OCI-LY7 (cell line): ENCODE measurements around the gene MPV17L2. TPM values are rescaled to one million over a fixed set of nuclear protein-coding genes. Genes with fewer than 3 reads are reported as not detected.

Experiments
- BruUV-seq: library from RNA; stranded (reverse); fragments of 400-500 nt; replicated peaks from 2 replicates; lab custom pipeline; 2021; lab: Mats Ljungman, UMichigan
- CTCF ChIA-PET: fragments of 300-600 bp; sonication (Branson Sonifier 250); formaldehyde crosslinking; loops from one replicate; lab custom pipeline; 2022; ENCODE audit warnings: antibody characterized with exemption; ENCODE audit not compliant: unreplicated experiment; lab: Charles Lee
- POLR2A ChIA-PET: fragments of 300-600 bp; sonication (Branson Sonifier 250); formaldehyde crosslinking; loops from one replicate; lab custom pipeline; 2022; ENCODE audit warnings: antibody characterized with exemption; lab: Charles Lee
- DNase-seq: peaks from one replicate; pipeline ENCODE4 v3.0.0-alpha.2; 2015; ENCODE audit warnings: low spot score
- H2AFZ ChIP-seq: fragments of 200-600 bp; sonication (generic), shearing (Covaris generic); 2 replicates; pipeline ENCODE4 v1.6.1; 2014; ENCODE audit warnings: mild to moderate bottlenecking, antibody characterized with exemption, low read length, moderate library complexity
- H3K27ac ChIP-seq: fragments of 200-600 bp; sonication (generic); 2 replicates; pipeline ENCODE4 v1.5.1; 2014; ENCODE audit warnings: mixed run types, low read depth, mild to moderate bottlenecking, moderate library complexity, low read length, inconsistent platforms; ENCODE audit not compliant: poor library complexity, severe bottlenecking
- H3K36me3 ChIP-seq: fragments of 200-600 bp; sonication (generic); 2 replicates; pipeline ENCODE4 v1.6.1; 2014; ENCODE audit warnings: mild to moderate bottlenecking, antibody characterized with exemption, low read length, moderate library complexity, mixed read lengths; ENCODE audit not compliant: insufficient read depth
- H3K4me1 ChIP-seq: fragments of 200-600 bp; sonication (generic); 2 replicates; pipeline ENCODE4 v1.5.1; 2014; ENCODE audit warnings: mild to moderate bottlenecking, low read length; ENCODE audit not compliant: insufficient read depth, poor library complexity, severe bottlenecking
- H3K4me2 ChIP-seq: fragments of 200-600 bp; sonication (generic); 2 replicates; pipeline ENCODE4 v1.6.1; 2014; ENCODE audit warnings: mild to moderate bottlenecking, low read length
- H3K4me3 ChIP-seq: fragments of 200-600 bp; sonication (generic); 2 replicates; pipeline ENCODE4 v1.5.1; 2014; ENCODE audit warnings: mild to moderate bottlenecking, low read depth, low read length; ENCODE audit not compliant: poor library complexity, severe bottlenecking
- H3K79me2 ChIP-seq: fragments of 200-600 bp; sonication (generic); 2 replicates; pipeline ENCODE4 v1.6.1; 2016; ENCODE audit warnings: low read depth, mild to moderate bottlenecking, low read length, moderate library complexity, mixed read lengths; ENCODE audit not compliant: insufficient read depth
- H3K9me2 ChIP-seq: fragments of 200-600 bp; sonication (generic); 2 replicates; pipeline ENCODE4 v1.6.1; 2016; ENCODE audit warnings: mild to moderate bottlenecking, low read length, mixed read lengths; ENCODE audit not compliant: insufficient read depth
- H3K9me3 ChIP-seq: fragments of 200-600 bp; sonication (generic); 2 replicates; pipeline ENCODE4 v1.6.1; 2014; ENCODE audit warnings: mild to moderate bottlenecking, mixed run types, low read length, mixed read lengths
- H4K20me1 ChIP-seq: fragments of 200-600 bp; sonication (generic); 2 replicates; pipeline ENCODE4 v1.6.1; 2014; ENCODE audit warnings: mild to moderate bottlenecking, antibody characterized with exemption, low read length, moderate library complexity, mixed read lengths; ENCODE audit not compliant: insufficient read depth
- EZH2phosphoT487 ChIP-seq: fragments of 200-600 bp; sonication (generic); IDR thresholded peaks from 2 replicates; pipeline ENCODE4 v1.6.1; 2018; ENCODE audit warnings: low read depth, borderline replicate concordance, mild to moderate bottlenecking, mixed run types, antibody characterized with exemption, low read length, moderate library complexity, mixed read lengths
- intact Hi-C: fragments of 100-400 bp; cut with micrococcal nuclease; formaldehyde crosslinking; loops from one replicate; pipeline ENCODE4 v1.10.0; 2022; ENCODE audit not compliant: unreplicated experiment
- total RNA-seq, 2 experiments: library from RNA; depleted of rRNA in 1 of 2; stranded (reverse); fragments of >200 nt in 1 of 2; shearing (Covaris generic) in 1 of 2; gene quantifications; 2 replicates each; pipeline ENCODE4 v1.2.3, GENCODE V29; 2014 to 2022
- TF ChIP-seq, protein P1 (sequence below): fragments of 200-600 bp; sonication (generic); conservative IDR thresholded peaks from 2 replicates; pipeline ENCODE4 v1.5.1; 2014; ENCODE audit warnings: mild to moderate bottlenecking, antibody characterized with exemption, low read length, moderate library complexity, mixed read lengths

MPV17L2 gene
- total RNA-seq, 2 experiments from 2014 or later: 22.6 to 23.7 TPM

DNA sequence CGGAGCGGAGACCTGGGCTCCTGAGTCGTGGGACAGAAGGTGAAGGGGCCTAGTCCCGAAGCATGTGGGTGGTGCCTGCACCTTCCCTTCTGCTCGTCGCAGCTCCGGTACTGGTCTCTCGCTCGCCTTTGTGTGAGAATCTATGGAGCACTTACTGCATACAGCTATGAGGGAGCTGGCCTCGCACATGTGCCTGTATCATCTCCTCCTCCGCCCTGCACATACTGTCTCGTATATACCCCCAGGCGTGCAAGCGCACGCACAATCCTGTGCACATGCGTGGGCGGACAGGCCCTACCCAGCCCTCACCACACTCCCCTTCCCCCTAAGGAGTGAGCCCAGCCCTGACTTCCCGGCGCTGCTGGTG lies 31.4 kb upstream of the MPV17L2 start:
- no peak overlapping the region for H2AFZ ChIP-seq
- peaks cover 21% of the 10 kb centered on the region for H3K36me3 ChIP-seq
- H3K4me2 ChIP-seq: peak overlapping the region; percentile 62; the same call in 1 of the 2 replicates
- H3K4me3 ChIP-seq: no peak overlapping the region
- ChIA-PET CTCF (interaction anchor here (1.5 kb wide), 1 partner anchor 30 kb away, joined by 3 read pairs; no protein-coding TSS in a partner anchor), POLR2A (interaction anchor here (1.7 kb wide), 1 partner anchor 9 kb away, joined by 4 read pairs; no protein-coding TSS in a partner anchor)
- intact Hi-C loops: no loop called here
- no peak for DNase-seq
- H4K20me1 ChIP-seq: no peaks in the 10 kb centered on the region
- H3K9me3 ChIP-seq: no peaks in the 10 kb centered on the region
- no TSS peak for BruUV-seq
- no peaks in the 10 kb centered on the region for H3K79me2 ChIP-seq
- no peaks in the 10 kb centered on the region for H3K9me2 ChIP-seq
- peaks cover 29% of the 10 kb centered on the region for H3K4me1 ChIP-seq
- H3K27ac ChIP-seq: no peak overlapping the region
- TF ChIP-seq EZH2phosphoT487: no peak
- TF ChIP-seq, protein P1, sequence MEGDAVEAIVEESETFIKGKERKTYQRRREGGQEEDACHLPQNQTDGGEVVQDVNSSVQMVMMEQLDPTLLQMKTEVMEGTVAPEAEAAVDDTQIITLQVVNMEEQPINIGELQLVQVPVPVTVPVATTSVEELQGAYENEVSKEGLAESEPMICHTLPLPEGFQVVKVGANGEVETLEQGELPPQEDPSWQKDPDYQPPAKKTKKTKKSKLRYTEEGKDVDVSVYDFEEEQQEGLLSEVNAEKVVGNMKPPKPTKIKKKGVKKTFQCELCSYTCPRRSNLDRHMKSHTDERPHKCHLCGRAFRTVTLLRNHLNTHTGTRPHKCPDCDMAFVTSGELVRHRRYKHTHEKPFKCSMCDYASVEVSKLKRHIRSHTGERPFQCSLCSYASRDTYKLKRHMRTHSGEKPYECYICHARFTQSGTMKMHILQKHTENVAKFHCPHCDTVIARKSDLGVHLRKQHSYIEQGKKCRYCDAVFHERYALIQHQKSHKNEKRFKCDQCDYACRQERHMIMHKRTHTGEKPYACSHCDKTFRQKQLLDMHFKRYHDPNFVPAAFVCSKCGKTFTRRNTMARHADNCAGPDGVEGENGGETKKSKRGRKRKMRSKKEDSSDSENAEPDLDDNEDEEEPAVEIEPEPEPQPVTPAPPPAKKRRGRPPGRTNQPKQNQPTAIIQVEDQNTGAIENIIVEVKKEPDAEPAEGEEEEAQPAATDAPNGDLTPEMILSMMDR: no peak

DNA sequence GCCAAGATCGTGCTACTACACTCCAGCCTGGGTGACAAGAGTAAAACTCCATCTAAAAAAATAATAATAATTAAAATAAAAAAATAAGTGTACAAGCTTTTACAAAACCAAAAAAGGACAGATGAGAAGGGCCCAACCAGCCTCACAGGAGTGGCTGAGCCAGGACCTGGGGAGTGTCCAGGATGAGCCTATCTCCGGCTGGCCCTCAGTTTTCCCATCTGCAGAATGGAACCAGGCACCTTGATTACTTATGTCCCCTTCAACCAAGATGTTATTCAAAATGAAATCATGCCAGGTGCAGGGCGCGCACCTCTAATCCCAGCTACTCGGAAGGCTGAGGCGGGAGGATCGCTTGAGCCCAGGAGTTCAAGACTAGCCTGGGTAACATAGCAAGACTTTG lies 28.9 kb upstream of the MPV17L2 start:
- Histone ChIP-seq H3K9me3 (no peaks in the 10 kb centered on the region), H3K79me2 (no peaks in the 10 kb centered on the region), H4K20me1 (no peaks in the 10 kb centered on the region), H3K9me2 (no peaks in the 10 kb centered on the region), H2AFZ (no peak overlapping the region), H3K4me2 (no peak overlapping the region), H3K36me3 (peaks cover 31% of the 10 kb centered on the region), H3K4me1 (peaks cover 29% of the 10 kb centered on the region), H3K27ac (no peak overlapping the region), H3K4me3 (no peak overlapping the region)
- intact Hi-C loops: no loop called here
- no peak for DNase-seq
- no peak for TF ChIP-seq EZH2phosphoT487
- TF ChIP-seq, protein P1: no peak
- ChIA-PET CTCF (no interaction called here), POLR2A (interaction anchor here (0.6 kb wide), 1 partner anchor 21 kb away, joined by 6 read pairs; no protein-coding TSS in a partner anchor)
- BruUV-seq: no TSS peak

DNA sequence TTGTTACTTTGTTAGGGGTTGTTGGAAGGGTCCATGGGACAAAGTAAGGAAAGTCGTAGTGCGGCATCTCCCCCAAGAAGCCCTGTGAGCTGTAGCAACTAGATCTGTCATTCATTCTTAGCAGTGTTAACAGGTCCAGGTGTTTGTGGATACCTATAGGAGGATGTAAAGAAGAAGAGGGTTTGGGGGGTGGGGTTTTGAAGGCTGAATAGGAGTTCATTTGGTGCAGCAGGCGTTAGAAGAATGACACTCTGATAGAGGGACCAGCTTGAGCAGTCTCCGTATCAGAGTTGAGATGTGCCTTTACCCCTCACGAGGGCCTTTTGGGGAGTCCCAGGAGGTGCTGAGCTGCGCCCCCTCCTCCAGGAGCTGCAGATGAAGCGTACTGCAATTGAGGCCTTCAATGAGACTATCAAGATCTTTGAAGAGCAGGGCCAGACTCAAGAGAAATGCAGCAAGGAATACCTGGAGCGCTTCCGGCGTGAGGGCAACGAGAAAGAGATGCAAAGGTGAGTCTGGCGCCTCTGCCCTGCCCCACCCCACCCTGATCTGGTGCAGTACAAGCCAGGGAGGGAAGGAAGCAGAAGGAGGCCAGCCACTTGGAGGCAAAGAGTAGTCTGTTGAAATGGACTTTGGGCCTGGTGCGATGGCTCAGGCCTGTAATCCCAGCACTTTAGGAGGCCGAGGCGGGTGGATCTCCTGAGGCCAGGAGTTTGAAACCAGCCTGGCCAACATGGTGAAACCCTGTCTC lies 27.0 kb upstream of the MPV17L2 start:
- no peaks in the 10 kb centered on the region for H3K79me2 ChIP-seq
- H3K36me3 ChIP-seq: peaks cover 31% of the 10 kb centered on the region
- H2AFZ ChIP-seq: no peak overlapping the region
- DNase-seq: no peak
- no peaks in the 10 kb centered on the region for H3K9me3 ChIP-seq
- H3K4me1 ChIP-seq: peaks cover 39% of the 10 kb centered on the region
- H3K27ac ChIP-seq: no peak overlapping the region
- CTCF ChIA-PET: no interaction called here
- H4K20me1 ChIP-seq: no peaks in the 10 kb centered on the region
- TF ChIP-seq, protein P1: no peak
- H3K4me3 ChIP-seq: no peak overlapping the region
- H3K4me2 ChIP-seq: no peak overlapping the region
- POLR2A ChIA-PET: interaction anchor here (0.6 to 0.7 kb wide), 2 partner anchors 33 to 157 kb away, joined by 3 read pairs; partner anchors contain the start of gene LSM4
- no peaks in the 10 kb centered on the region for H3K9me2 ChIP-seq
- no TSS peak for BruUV-seq
- intact Hi-C loops: loop anchor here (5.0 kb wide), 1 partner anchor 159 kb away; the partner anchor contains the start of gene ARRDC2
